ENCODE data around the gene GABRA4.

The GABRA4 gene

GRCh38 chr4:46979726-46980125, 13.7 kb downstream of the GABRA4 start:
- no peak for TF ChIP-seq CTCF (conservative IDR thresholded peaks at IDR 0.05; ENCODE audit: low read length)
- DNase-seq (ENCODE audit: low read depth) = no peak
- H3K4me3 ChIP-seq (ENCODE audit: low read length) = no peak overlapping the region

- no peak overlapping the region for H3K4me3 ChIP-seq (ENCODE audit: low read length)
- no peak for DNase-seq (ENCODE audit: low read depth)
- TF ChIP-seq CTCF (conservative IDR thresholded peaks at IDR 0.05; ENCODE audit: low read length) = no peak
These were observed 14.1 kb downstream of the GABRA4 start for GRCh38 chr4:46979283-46979682.

GRCh38 chr4:46977245-46977644, 16.1 kb downstream of the GABRA4 start:
- no peak for DNase-seq (ENCODE audit: low read depth)
- no peak overlapping the region for H3K4me3 ChIP-seq (ENCODE audit: low read length)
- no peak for TF ChIP-seq CTCF (conservative IDR thresholded peaks at IDR 0.05; ENCODE audit: low read length)

- H3K4me3 ChIP-seq (ENCODE audit: low read length) = no peak overlapping the region
- DNase-seq (ENCODE audit: low read depth) = no peak
- no peak for TF ChIP-seq CTCF (conservative IDR thresholded peaks at IDR 0.05; ENCODE audit: low read length)
These were observed 17.4 kb downstream of the GABRA4 start for GRCh38 chr4:46975812-46976553.

GRCh38 chr4:46974891-46975543, 18.4 kb downstream of the GABRA4 start:
- TF ChIP-seq CTCF (conservative IDR thresholded peaks at IDR 0.05; ENCODE audit: low read length) = no peak
- no peak for DNase-seq (ENCODE audit: low read depth)
- no peak overlapping the region for H3K4me3 ChIP-seq (ENCODE audit: low read length)

GRCh38 chr4:46968847-46969246, 24.5 kb downstream of the GABRA4 start:
- no peak for DNase-seq (ENCODE audit: low read depth)
- H3K4me3 ChIP-seq (ENCODE audit: low read length) = no peak overlapping the region
- TF ChIP-seq CTCF (conservative IDR thresholded peaks at IDR 0.05; ENCODE audit: low read length) = no peak

GRCh38 chr4:46967631-46968030, 25.8 kb downstream of the GABRA4 start:
- DNase-seq (ENCODE audit: low read depth) = no peak
- no peak overlapping the region for H3K4me3 ChIP-seq (ENCODE audit: low read length)
- no peak for TF ChIP-seq CTCF (conservative IDR thresholded peaks at IDR 0.05; ENCODE audit: low read length)
